ENCODE data around the gene LIN9. TPM values are rescaled to one million over a fixed set of nuclear protein-coding genes. Genes with fewer than 3 reads are reported as not detected.
A peak's percentile ranks its signal among the peaks of the same experiment; 100 is the strongest.

Gene LIN9
- polyA plus RNA-seq (ENCODE audit: low read depth in 6 of 6), result 1 to 10 TPM; 2.7 to 7.0 (median 4.7) TPM

DNA sequence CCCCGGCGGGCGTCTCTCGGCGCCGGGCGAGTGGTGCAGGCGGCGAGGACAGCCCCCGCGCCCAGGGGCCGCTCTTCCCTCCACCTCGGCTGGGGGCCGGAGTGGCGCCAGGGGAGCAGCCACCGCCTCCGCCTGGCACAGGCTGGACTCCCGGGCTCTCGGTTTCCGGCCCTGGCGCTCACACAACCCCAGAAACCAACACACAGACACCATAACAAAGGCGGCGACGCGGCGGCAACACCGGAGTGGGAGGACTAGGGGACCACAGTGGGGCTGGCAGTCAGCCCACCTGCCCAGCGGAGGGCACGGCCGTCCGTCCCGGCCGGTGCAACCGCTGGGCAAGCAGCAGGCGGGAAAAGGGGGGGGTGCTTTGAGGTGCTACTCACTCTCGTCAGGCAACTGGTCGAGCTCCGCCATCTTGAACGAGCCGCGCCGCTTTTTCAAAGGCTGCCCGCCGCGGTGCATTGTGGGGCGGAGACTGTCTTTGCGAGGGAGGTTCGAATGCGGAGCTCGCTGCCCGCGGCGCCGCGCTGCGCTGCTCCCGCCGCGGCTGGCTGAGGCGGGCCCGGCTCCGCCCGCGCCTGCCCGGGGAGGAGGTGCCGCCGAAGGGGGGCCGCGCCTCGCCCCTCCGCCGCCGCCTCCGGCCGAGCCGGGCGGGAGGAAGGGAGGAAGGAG, at the start of gene LIN9:
Gene LIN9, minus strand, starts transcription at position 442 of the 675 bp plus-strand sequence. Its CDS starts 25 bp downstream, at position 417.
- ATAC-seq (ENCODE audit: low read depth in 2 of 2) (peak; percentile 90), DNase-seq (peak; percentile 89)
- no peaks in the 10 kb centered on the region for H3K9me3 Mint-ChIP-seq
- peak within 1 kb of the TSS in 5 of 6 donors; percentile 59 to 89 (median 63) for H3K27ac Mint-ChIP-seq
- H3K36me3 Mint-ChIP-seq, result no peaks in the 10 kb centered on the region
- H3K4me3 Mint-ChIP-seq, result peak within 1 kb of the TSS; percentile 83 to 96 (median 94)
- peaks cover 10 to 24% (median 14%) of the 10 kb centered on the region in 3 donors for H3K4me1 Mint-ChIP-seq
- H3K27me3 Mint-ChIP-seq, result peaks cover 0 to 8% (median 7%) of the 10 kb centered on the region in 3 donors

DNA sequence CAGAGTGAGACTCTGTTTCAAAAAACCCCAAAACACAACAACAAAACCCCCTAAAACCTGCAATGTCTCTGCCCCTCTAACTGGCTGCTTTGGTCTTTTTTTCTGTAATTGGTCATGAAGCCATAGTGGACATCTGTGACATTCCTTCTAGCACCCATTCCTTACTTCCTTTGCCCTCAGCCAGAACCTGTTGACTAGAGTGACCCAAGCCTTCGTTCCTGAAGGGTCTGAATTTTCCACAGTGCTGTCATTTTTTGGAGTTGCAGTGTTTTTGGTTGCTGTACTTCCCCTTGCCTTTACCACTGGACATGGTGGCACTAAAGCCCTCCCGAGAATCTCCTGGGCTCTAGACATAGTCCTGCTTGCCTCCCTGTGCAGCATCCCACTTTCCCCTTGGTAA, 48.5 kb upstream of the LIN9 start:
- Mint-ChIP-seq H3K27me3 (no peaks in the 10 kb centered on the region), H3K4me1 (peaks cover 12 to 50% (median 23%) of the 10 kb centered on the region in 3 donors), H3K4me3 (peak overlapping the region in 1 of 8 donors; percentile 7), H3K36me3 (peaks cover under 1 to 16% of the 10 kb centered on the region in 2 donors), H3K9me3 (no peaks in the 10 kb centered on the region), H3K27ac (peak overlapping the region; percentile 20 to 76 (median 60))
- DNase-seq, result no peak
- ATAC-seq (ENCODE audit: low read depth in 2 of 2), result no peak

DNA sequence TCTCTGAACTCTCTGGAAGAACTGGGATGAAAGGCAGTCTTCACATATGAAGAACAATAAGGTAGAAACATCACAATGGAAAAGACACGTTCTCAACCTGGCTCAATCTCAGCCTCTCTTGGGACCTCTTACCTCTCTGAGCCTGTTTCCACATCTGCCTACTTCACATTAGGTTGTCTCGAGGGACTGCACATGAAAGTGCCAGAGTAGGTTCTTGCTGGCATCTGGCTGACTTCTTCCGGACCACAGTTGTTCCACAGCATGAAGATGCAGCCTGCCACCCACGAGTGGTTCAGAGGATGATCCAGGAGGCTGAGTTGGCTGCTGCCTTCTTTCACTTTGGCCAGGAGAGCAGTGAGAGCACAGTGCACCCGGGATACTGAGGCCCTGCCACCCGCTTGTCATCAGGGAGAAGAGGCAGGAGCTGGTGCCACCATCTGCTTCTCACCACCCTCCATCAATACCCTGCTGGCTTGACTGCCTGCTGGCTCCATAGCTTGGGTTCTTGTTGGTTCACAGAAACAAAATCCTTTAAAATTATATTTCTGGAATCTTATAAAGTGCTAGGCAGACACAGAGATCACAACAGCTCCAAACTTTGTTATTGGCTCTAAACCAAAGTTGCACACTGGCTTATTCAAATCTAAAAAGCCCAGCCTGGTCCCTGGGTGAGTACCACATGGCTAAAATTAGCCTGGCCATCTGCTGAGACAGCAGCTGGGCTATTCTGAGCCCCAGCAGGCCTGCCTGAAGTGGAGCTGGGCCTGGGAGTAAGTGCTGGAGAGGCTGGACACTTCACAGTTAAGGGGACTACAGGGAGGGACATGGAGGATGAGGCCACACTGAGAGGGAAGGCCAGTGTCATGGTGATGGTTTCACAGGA, 46.9 kb upstream of the LIN9 start:
- Mint-ChIP-seq H3K36me3 (peaks cover 0 to 11% of the 10 kb centered on the region in 2 donors), H3K4me1 (peaks cover 12 to 48% (median 23%) of the 10 kb centered on the region in 3 donors), H3K9me3 (no peaks in the 10 kb centered on the region), H3K27me3 (no peaks in the 10 kb centered on the region), H3K27ac (peak overlapping the region; percentile 29 to 94 (median 72)), H3K4me3 (peak overlapping the region in 3 of 8 donors; percentile 3 to 76 (median 35))
- DNase-seq, result no peak
- ATAC-seq (ENCODE audit: low read depth in 2 of 2), result peak; percentile 61 to 64

DNA sequence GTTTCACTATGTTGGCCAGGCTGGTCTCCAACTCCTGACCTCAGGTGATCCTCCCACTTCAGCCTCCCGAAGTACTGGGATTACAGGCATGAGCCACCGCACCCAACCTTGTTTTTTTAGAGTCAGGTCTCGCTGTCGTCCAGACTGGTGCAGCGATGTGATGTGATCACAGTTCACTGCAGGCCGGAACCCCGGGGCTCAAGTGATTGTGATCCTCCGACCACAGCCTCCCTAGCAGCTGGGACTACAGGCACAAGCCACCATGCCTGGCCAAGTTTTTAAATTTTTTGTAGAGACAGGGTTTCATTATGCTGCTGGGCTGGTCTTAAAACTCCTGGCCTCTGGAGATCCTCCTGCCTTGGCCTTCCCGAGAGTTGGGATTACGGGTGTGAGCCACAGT, 46.1 kb upstream of the LIN9 start:
- no peaks in the 10 kb centered on the region for H3K27me3 Mint-ChIP-seq
- H3K9me3 Mint-ChIP-seq, result no peaks in the 10 kb centered on the region
- H3K36me3 Mint-ChIP-seq, result peaks cover 0 to 7% of the 10 kb centered on the region in 2 donors
- DNase-seq (no peak), ATAC-seq (ENCODE audit: low read depth in 2 of 2) (no peak)
- peaks cover 18 to 56% (median 31%) of the 10 kb centered on the region in 3 donors for H3K4me1 Mint-ChIP-seq
- peak overlapping the region in 4 of 6 donors; percentile 29 to 94 (median 76) for H3K27ac Mint-ChIP-seq
- no peak overlapping the region for H3K4me3 Mint-ChIP-seq

DNA sequence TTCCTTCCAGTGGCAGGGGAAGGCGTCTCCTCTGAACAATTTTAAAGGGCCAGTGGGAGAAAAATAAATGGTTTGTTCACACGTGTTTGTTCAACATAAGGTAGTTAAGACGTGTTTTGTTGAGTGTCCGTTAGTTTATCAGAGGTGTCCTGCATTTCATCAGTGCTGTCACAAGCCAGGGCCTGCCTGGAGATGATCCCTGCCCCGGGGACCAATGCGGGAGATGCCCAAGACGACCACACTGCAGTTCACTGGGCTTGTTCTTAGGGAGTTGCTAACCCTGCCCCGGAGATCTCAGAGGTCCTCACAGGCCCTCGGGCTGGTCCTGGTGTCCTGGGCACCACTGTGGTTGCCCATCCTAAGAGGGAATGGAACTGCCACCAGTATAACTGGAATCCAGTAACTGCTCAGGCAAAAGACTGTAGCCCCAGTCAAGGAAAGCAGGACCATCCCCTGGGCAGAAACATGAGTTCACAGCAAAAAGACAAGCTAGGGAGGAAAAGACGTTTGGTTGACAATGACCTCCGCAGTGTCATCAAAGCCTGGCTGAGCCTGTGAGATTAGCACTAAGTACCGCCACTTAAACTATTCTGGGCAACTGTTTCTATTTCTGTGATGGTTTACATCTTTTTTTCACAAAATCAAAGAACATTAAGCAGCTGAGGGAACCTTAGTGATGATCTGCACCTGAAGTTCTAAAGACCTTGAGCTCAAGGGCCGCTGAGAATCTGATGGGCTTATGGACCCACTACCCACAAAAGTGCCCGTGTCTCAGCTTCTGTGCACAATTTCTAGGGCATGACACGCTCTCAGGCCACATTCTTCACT, 44.9 kb upstream of the LIN9 start:
- Mint-ChIP-seq H3K27me3 (no peaks in the 10 kb centered on the region), H3K9me3 (no peaks in the 10 kb centered on the region), H3K27ac (peak overlapping the region in 5 of 6 donors; percentile 19 to 80 (median 41)), H3K4me3 (no peak overlapping the region), H3K36me3 (peaks cover 0 to 4% of the 10 kb centered on the region in 2 donors), H3K4me1 (peaks cover 21 to 66% (median 38%) of the 10 kb centered on the region in 3 donors)
- ATAC-seq (ENCODE audit: low read depth in 2 of 2) (no peak), DNase-seq (no peak)

DNA sequence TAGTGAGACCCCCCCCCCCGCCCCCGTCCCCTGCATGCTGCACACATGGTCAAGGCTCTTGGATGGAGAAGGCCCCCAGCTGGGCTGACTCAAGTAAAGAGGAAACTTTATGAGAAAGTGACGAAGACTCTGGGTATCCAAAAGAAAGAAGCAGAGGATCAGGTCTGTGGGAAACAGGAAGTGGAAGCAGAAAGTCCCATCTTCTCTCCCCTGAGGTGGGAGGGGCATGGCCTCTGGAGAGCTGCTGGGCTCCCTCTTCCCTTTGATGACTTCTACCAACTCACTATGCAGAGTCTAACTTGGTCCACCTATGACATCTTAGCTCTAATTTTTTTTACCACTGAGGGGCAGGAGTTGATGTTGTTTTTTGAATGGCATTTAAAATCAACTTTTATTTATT, 42.7 kb upstream of the LIN9 start:
- ATAC-seq (ENCODE audit: low read depth in 2 of 2), result no peak
- Mint-ChIP-seq H3K27ac (peak overlapping the region in 1 of 6 donors; percentile 12), H3K4me1 (peaks cover 21 to 60% (median 44%) of the 10 kb centered on the region in 3 donors), H3K9me3 (no peaks in the 10 kb centered on the region), H3K36me3 (peaks cover 0 to 3% of the 10 kb centered on the region in 2 donors), H3K4me3 (no peak overlapping the region), H3K27me3 (no peaks in the 10 kb centered on the region)
- no peak for DNase-seq

- Mint-ChIP-seq H3K27ac (peak overlapping the region in 1 of 6 donors; percentile 89), H3K9me3 (no peaks in the 10 kb centered on the region), H3K4me3 (peak overlapping the region in 7 of 8 donors; percentile 9 to 87 (median 65))
These were observed 41.5 kb upstream of the LIN9 start for GRCh38 chr1:226350519-226350865.

GRCh38 chr1:226349801-226350518, 41.0 kb upstream of the LIN9 start:
- Mint-ChIP-seq H3K4me3 (peak overlapping the region in 7 of 8 donors; percentile 43 to 87 (median 65)), H3K36me3 (no peaks in the 10 kb centered on the region), H3K27ac (peak overlapping the region in 4 of 6 donors; percentile 50 to 95 (median 84)), H3K9me3 (no peaks in the 10 kb centered on the region), H3K4me1 (peaks cover 11 to 42% (median 28%) of the 10 kb centered on the region in 3 donors), H3K27me3 (no peaks in the 10 kb centered on the region)
- DNase-seq (no peak), ATAC-seq (ENCODE audit: low read depth in 2 of 2) (peak in 1 of 2 donors; percentile 58)

More at GRCh38 chr1:226350519-226350865, 41.5 kb upstream of the LIN9 start:
- ATAC-seq (ENCODE audit: low read depth in 2 of 2), result no peak
- Mint-ChIP-seq H3K4me1 (peaks cover 12 to 48% (median 33%) of the 10 kb centered on the region in 3 donors), H3K36me3 (peaks cover 0 to 1% of the 10 kb centered on the region in 2 donors), H3K27me3 (no peaks in the 10 kb centered on the region)
- DNase-seq, result no peak

- H3K4me1 Mint-ChIP-seq, result peaks cover 17 to 40% (median 26%) of the 10 kb centered on the region in 3 donors
- peak overlapping the region in 4 of 6 donors; percentile 63 to 86 (median 64) for H3K27ac Mint-ChIP-seq
- DNase-seq (no peak), ATAC-seq (ENCODE audit: low read depth in 2 of 2) (no peak)
- no peaks in the 10 kb centered on the region for H3K27me3 Mint-ChIP-seq
- H3K36me3 Mint-ChIP-seq, result no peaks in the 10 kb centered on the region
- H3K9me3 Mint-ChIP-seq, result no peaks in the 10 kb centered on the region
- peak overlapping the region in 3 of 8 donors; percentile 5 to 85 (median 62) for H3K4me3 Mint-ChIP-seq
These were observed 40.1 kb upstream of the LIN9 start for GRCh38 chr1:226349081-226349480.

- H3K4me3 Mint-ChIP-seq, result peak overlapping the region in 1 of 8 donors; percentile 69
- peak; percentile 32 to 39 for ATAC-seq (ENCODE audit: low read depth in 2 of 2)
These were observed 35.7 kb upstream of the LIN9 start for GRCh38 chr1:226344441-226345259.

DNA sequence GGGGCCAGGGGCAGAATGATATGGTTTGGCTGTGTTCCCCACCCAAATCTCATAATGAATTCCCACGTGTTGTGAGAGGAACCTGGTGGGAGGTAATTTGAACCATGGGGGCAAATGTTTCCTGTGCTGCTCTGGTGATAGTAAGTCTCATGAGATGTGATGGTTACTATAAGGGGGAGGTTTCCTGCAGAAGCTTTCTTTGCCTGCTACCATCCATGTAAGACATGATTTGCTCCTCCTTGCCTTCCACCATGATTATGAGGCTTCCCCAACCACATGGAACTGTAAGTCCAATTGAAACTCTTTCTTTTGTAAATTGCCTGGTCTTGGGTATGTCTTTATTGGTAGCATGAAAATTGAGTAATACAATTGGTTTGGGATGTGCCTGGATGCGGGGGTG, 33.7 kb upstream of the LIN9 start:
- Mint-ChIP-seq H3K27me3 (peaks cover 0 to 12% (median 0%) of the 10 kb centered on the region in 3 donors), H3K4me1 (peaks cover 5 to 8% (median 6%) of the 10 kb centered on the region in 3 donors), H3K27ac (no peak overlapping the region), H3K9me3 (peaks cover 0 to 12% (median 6%) of the 10 kb centered on the region in 7 donors), H3K36me3 (peaks cover 8 to 9% of the 10 kb centered on the region in 2 donors), H3K4me3 (no peak overlapping the region)
- DNase-seq, result no peak
- no peak for ATAC-seq (ENCODE audit: low read depth in 2 of 2)

More at GRCh38 chr1:226344441-226345259, 35.7 kb upstream of the LIN9 start:
- Mint-ChIP-seq H3K27ac (peak overlapping the region in 3 of 6 donors; percentile 22 to 79 (median 25)), H3K4me1 (peaks cover 8 to 17% (median 15%) of the 10 kb centered on the region in 3 donors), H3K36me3 (peaks cover 8 to 9% of the 10 kb centered on the region in 2 donors), H3K9me3 (peaks cover 0 to 12% (median 6%) of the 10 kb centered on the region in 7 donors), H3K27me3 (peaks cover 0 to 12% (median 0%) of the 10 kb centered on the region in 3 donors)
- no peak for DNase-seq

Data from naive B cell (primary cell).